OCI-LY3 (cell line): ENCODE data around the gene NDUFS8.

Source experiments
- H2AFZ ChIP-seq: fragments of 200-600, 300-600 bp; shearing (Covaris generic); 2 replicates; pipeline ENCODE4 v1.6.0; 2014; ENCODE audit warnings: antibody characterized with exemption, low read depth, low read length
- H3K27ac ChIP-seq: fragments of 200-600, 300-600 bp; sonication (generic); 2 replicates; pipeline ENCODE4 v1.5.1; 2014; ENCODE audit warnings: mild to moderate bottlenecking, low read length, moderate library complexity, mixed read lengths
- H3K27me3 ChIP-seq: fragments of 200-600, 300-600 bp; sonication (generic); 2 replicates; pipeline ENCODE4 v1.6.1; 2014; ENCODE audit warnings: low read depth, low read length, mixed read lengths
- H3K36me3 ChIP-seq: fragments of 200-600, 300-600 bp; sonication (generic); replicated peaks from 2 replicates; pipeline ENCODE3; 2014; ENCODE audit warnings: low read depth, low read length, mixed read lengths
- H3K4me1 ChIP-seq: fragments of 300-600, 200-600 bp; sonication (generic); 2 replicates; pipeline ENCODE4 v1.6.1; 2014; ENCODE audit warnings: low read length, mixed read lengths
- H3K4me2 ChIP-seq: fragments of 200-600, 300-600 bp; sonication (generic); 2 replicates; pipeline ENCODE4 v1.6.1; 2014; ENCODE audit warnings: low read length, mixed read lengths
- H3K4me3 ChIP-seq: fragments of 300-600, 200-600 bp; sonication (generic); 2 replicates; pipeline ENCODE4 v1.5.1; 2014; ENCODE audit warnings: antibody characterized with exemption, mild to moderate bottlenecking, low read length, moderate library complexity
- H3K79me2 ChIP-seq: fragments of 300-600, 200-600 bp; shearing (Covaris generic); 2 replicates; pipeline ENCODE4 v1.6.1; 2014; ENCODE audit warnings: mild to moderate bottlenecking, low read length, mixed read lengths
- H3K9ac ChIP-seq: fragments of 300-600, 200-600 bp; shearing (Covaris generic); 2 replicates; pipeline ENCODE4 v1.6.0; 2014; ENCODE audit warnings: mild to moderate bottlenecking, low read length, moderate library complexity
- H3K9me3 ChIP-seq: fragments of 200-600, 300-600 bp; shearing (Covaris generic); 2 replicates; pipeline ENCODE4 v1.6.1; 2014; ENCODE audit warnings: low read length, mixed read lengths; ENCODE audit not compliant: insufficient read depth
- H4K20me1 ChIP-seq: fragments of 200-600, 300-600 bp; sonication (generic); 2 replicates; pipeline ENCODE4 v1.6.1; 2016; ENCODE audit warnings: low read length, mixed read lengths; ENCODE audit not compliant: insufficient read depth
- CTCF ChIP-seq: fragments of 200-600, 300-600 bp; sonication (generic); IDR thresholded peaks from 2 replicates; pipeline ENCODE4 v1.5.1; 2014; ENCODE audit warnings: antibody characterized with exemption, low read length, low read depth
- EZH2phosphoT487 ChIP-seq: fragments of 200-600 bp; shearing (Covaris generic); IDR thresholded peaks from 2 replicates; pipeline ENCODE4 v1.6.1; 2018; ENCODE audit warnings: antibody characterized with exemption, mixed run types, low read depth

The NDUFS8 gene

GRCh38 chr11:68018730-68019190 lies 11.7 kb upstream of the NDUFS8 start:
- Histone ChIP-seq H3K9ac (no peak overlapping the region), H3K4me3 (no peak overlapping the region), H3K36me3 (no peaks in the 10 kb centered on the region), H3K27me3 (no peaks in the 10 kb centered on the region), H3K9me3 (no peaks in the 10 kb centered on the region), H3K79me2 (no peaks in the 10 kb centered on the region), H2AFZ (no peak overlapping the region), H3K4me1 (peaks cover 15% of the 10 kb centered on the region), H4K20me1 (no peaks in the 10 kb centered on the region), H3K27ac (no peak overlapping the region), H3K4me2 (no peak overlapping the region)
- TF ChIP-seq EZH2phosphoT487 (no peak), CTCF (no peak)

GRCh38 chr11:68019486-68019885 lies 11.0 kb upstream of the NDUFS8 start:
- no peaks in the 10 kb centered on the region for H3K79me2 ChIP-seq
- no peaks in the 10 kb centered on the region for H4K20me1 ChIP-seq
- H3K4me1 ChIP-seq: peaks cover 15% of the 10 kb centered on the region
- no peaks in the 10 kb centered on the region for H3K9me3 ChIP-seq
- H3K27ac ChIP-seq: no peak overlapping the region
- no peak overlapping the region for H2AFZ ChIP-seq
- peaks cover under 1% of the 10 kb centered on the region for H3K36me3 ChIP-seq
- no peak for TF ChIP-seq EZH2phosphoT487
- no peak for TF ChIP-seq CTCF
- no peak overlapping the region for H3K9ac ChIP-seq
- H3K4me3 ChIP-seq: no peak overlapping the region
- H3K4me2 ChIP-seq: no peak overlapping the region
- no peaks in the 10 kb centered on the region for H3K27me3 ChIP-seq

- Histone ChIP-seq H3K79me2 (no peaks in the 10 kb centered on the region), H3K27me3 (no peaks in the 10 kb centered on the region), H3K4me1 (peaks cover 15% of the 10 kb centered on the region), H3K4me2 (peak overlapping the region; percentile 44), H3K9ac (no peak overlapping the region), H2AFZ (peak overlapping the region; percentile 43; the same call in 1 of the 2 replicates), H3K9me3 (no peaks in the 10 kb centered on the region), H3K27ac (no peak overlapping the region), H3K36me3 (peaks cover 5% of the 10 kb centered on the region), H4K20me1 (no peaks in the 10 kb centered on the region), H3K4me3 (no peak overlapping the region)
- TF ChIP-seq EZH2phosphoT487: no peak
- TF ChIP-seq CTCF: peak; percentile 39
Observed at GRCh38 chr11:68020575-68020974, 9.9 kb upstream of the NDUFS8 start.

GRCh38 chr11:68021167-68021787 lies 9.2 kb upstream of the NDUFS8 start:
- Histone ChIP-seq H4K20me1 (no peaks in the 10 kb centered on the region), H3K4me3 (peak overlapping the region; percentile 22), H3K4me2 (peak overlapping the region; percentile 44), H3K9ac (no peak overlapping the region), H3K36me3 (peaks cover 5% of the 10 kb centered on the region), H3K27me3 (no peaks in the 10 kb centered on the region), H3K27ac (no peak overlapping the region), H3K79me2 (no peaks in the 10 kb centered on the region), H2AFZ (peak overlapping the region; percentile 43; the same call in 1 of the 2 replicates), H3K9me3 (no peaks in the 10 kb centered on the region), H3K4me1 (peaks cover 15% of the 10 kb centered on the region)
- TF ChIP-seq EZH2phosphoT487 (no peak), CTCF (peak; percentile 43)
